ENCODE results near the gene CDHR2.
"Not testable (repeated sequence)": the region's sequence is repeated elsewhere in the genome, so short reads cannot be mapped to it uniquely, and the experiment has no call there.

The CDHR2 gene

GRCh38 chr5:176599749-176600430 lies 50.7 kb downstream of the CDHR2 start:
- DNase-seq = not testable (repeated sequence)

GRCh38 chr5:176601901-176602482 lies 52.9 kb downstream of the CDHR2 start:
- no peak for DNase-seq

GRCh38 chr5:176603091-176603490 lies 53.9 kb downstream of the CDHR2 start:
- DNase-seq = no peak

- no peak for DNase-seq
Observed at GRCh38 chr5:176606032-176606431, 56.9 kb downstream of the CDHR2 start.

GRCh38 chr5:176606875-176607274 lies 57.7 kb downstream of the CDHR2 start:
- no peak for DNase-seq

GRCh38 chr5:176608142-176608705 lies 59.1 kb downstream of the CDHR2 start:
- no peak for DNase-seq

GRCh38 chr5:176608937-176609723 lies 60.0 kb downstream of the CDHR2 start:
- no peak for DNase-seq

GRCh38 chr5:176609724-176610434 lies 60.7 kb downstream of the CDHR2 start, which contains the start of gene GPRIN1:
GPRIN1 (minus strand) TSS chr5:176610156; CDS start chr5:176599834, 10,322 bp downstream.
- DNase-seq = no peak

- no peak for DNase-seq
Observed at GRCh38 chr5:176610435-176610773, 61.3 kb downstream of the CDHR2 start.

- DNase-seq = no peak
Observed at GRCh38 chr5:176611435-176611834, 62.3 kb downstream of the CDHR2 start.

- DNase-seq = no peak
Observed at GRCh38 chr5:176612008-176612407, 62.9 kb downstream of the CDHR2 start.

GRCh38 chr5:176612855-176613254 lies 63.7 kb downstream of the CDHR2 start:
- no peak for DNase-seq

- no peak for DNase-seq
Observed at GRCh38 chr5:176614805-176615478, 65.8 kb downstream of the CDHR2 start.

GRCh38 chr5:176616511-176616910 lies 67.4 kb downstream of the CDHR2 start:
- no peak for DNase-seq

- DNase-seq = no peak
Observed at GRCh38 chr5:176618783-176619182, 69.6 kb downstream of the CDHR2 start.

- DNase-seq = no peak
Observed at GRCh38 chr5:176619203-176619568, 70.0 kb downstream of the CDHR2 start.

GRCh38 chr5:176619569-176620332 lies 70.6 kb downstream of the CDHR2 start:
- no peak for DNase-seq

GRCh38 chr5:176620333-176620981 lies 71.3 kb downstream of the CDHR2 start:
- DNase-seq = no peak

- no peak for DNase-seq
Observed at GRCh38 chr5:176621661-176622079, 72.5 kb downstream of the CDHR2 start.

- DNase-seq = no peak
Observed at GRCh38 chr5:176624142-176624541, 75.0 kb downstream of the CDHR2 start.

- DNase-seq = no peak
Observed at GRCh38 chr5:176624938-176625337, 75.8 kb downstream of the CDHR2 start.

Data from NCI-H2081 treated with DMSO at 0.1 percent for 48 hours (cell line).